ENCODE measurements around the gene EIF5.
A peak's percentile ranks its signal among the peaks of the same experiment; 100 is the strongest.

EIF5 gene

DNA sequence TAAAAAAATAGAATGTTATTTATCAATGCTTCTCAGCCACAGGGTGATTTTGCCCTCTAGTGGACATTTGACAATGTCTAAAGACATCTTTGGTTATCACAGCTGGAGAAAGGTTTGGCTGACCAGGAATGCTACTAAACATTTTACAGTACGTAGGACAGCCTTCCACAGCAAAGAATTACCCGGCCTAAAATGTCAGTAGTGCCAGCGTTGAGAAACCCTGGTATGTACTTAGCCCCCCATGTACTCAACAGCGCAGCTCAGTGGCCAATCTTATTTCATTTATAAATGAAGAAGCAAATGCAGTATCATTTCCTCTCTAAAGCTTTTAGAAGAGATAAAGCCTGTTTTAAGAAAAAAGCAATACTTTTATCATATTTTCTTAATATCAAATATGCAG, 57.0 kb downstream of the EIF5 start:
- no peaks in the 10 kb centered on the region for H3K36me3 ChIP-seq (ENCODE audit: control insufficient read depth, insufficient read depth, low read length, severe bottlenecking)
- H3K9ac ChIP-seq (ENCODE audit: low read length), result no peak overlapping the region
- H3K9me3 ChIP-seq (ENCODE audit: control insufficient read depth, low read length), result no peaks in the 10 kb centered on the region
- H3K27me3 ChIP-seq (replicated peaks; ENCODE audit: control insufficient read depth, insufficient read depth, low read length), result no peaks in the 10 kb centered on the region
- no peak overlapping the region for H3K4me3 ChIP-seq (ENCODE audit: low read length)
- DNase-seq (ENCODE audit: low read depth), result peak; percentile 84
- peaks cover 55% of the 10 kb centered on the region for H3K4me1 ChIP-seq (ENCODE audit: control insufficient read depth, insufficient read depth, low read length)

DNA sequence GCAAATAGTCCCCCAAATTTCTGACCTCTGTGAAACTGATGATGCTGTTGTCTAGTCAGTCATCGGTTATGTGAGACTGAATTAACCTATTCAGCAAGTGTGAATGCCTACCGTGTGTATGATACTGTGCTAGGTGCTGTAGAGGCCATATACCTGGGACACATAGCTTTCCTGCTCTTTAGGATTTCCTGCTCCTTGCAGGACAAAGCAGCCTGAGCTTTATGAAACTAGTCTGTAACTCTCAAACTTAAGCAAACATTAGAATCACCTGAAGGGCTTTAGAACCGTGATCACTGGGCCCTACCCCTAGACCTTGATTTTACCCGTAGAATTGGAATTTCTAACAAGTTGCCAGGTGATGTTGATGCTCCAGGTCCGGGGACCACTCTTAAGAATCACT, 58.1 kb downstream of the EIF5 start:
- Histone ChIP-seq H3K9me3 (ENCODE audit: control insufficient read depth, low read length) (no peaks in the 10 kb centered on the region), H3K4me1 (ENCODE audit: control insufficient read depth, insufficient read depth, low read length) (peaks cover 62% of the 10 kb centered on the region), H3K27me3 (replicated peaks; ENCODE audit: control insufficient read depth, insufficient read depth, low read length) (no peaks in the 10 kb centered on the region), H3K4me3 (ENCODE audit: low read length) (no peak overlapping the region), H3K9ac (ENCODE audit: low read length) (no peak overlapping the region), H3K36me3 (ENCODE audit: control insufficient read depth, insufficient read depth, low read length, severe bottlenecking) (no peaks in the 10 kb centered on the region)
- no peak for DNase-seq (ENCODE audit: low read depth)

GRCh38 chr14:103392572-103392971, 58.5 kb downstream of the EIF5 start:
- no peaks in the 10 kb centered on the region for H3K27me3 ChIP-seq (replicated peaks; ENCODE audit: control insufficient read depth, insufficient read depth, low read length)
- DNase-seq (ENCODE audit: low read depth), result no peak
- peaks cover 61% of the 10 kb centered on the region for H3K4me1 ChIP-seq (ENCODE audit: control insufficient read depth, insufficient read depth, low read length)
- H3K4me3 ChIP-seq (ENCODE audit: low read length), result no peak overlapping the region
- no peaks in the 10 kb centered on the region for H3K9me3 ChIP-seq (ENCODE audit: control insufficient read depth, low read length)
- H3K9ac ChIP-seq (ENCODE audit: low read length), result no peak overlapping the region
- H3K36me3 ChIP-seq (ENCODE audit: control insufficient read depth, insufficient read depth, low read length, severe bottlenecking), result no peaks in the 10 kb centered on the region

DNA sequence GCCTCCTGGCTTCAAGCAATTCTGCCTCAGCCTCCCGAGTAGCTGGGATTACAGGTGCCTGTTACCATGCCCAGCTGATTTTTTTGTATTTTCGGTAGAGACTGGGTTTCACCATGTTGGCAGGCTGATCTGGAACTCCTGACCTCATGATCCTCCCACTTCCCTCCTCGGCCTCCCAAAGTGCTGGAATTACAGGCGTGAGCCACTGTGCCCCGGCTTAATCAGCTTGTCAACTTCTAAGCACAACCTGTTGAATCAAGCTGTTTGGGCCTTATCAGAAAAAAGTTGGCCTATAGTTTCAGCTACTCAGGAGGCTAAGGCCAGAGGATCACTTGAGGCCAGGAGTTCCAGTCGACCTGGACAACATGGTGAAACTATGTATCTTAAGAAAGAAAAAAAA, 59.0 kb downstream of the EIF5 start:
- Histone ChIP-seq H3K36me3 (ENCODE audit: control insufficient read depth, insufficient read depth, low read length, severe bottlenecking) (no peaks in the 10 kb centered on the region), H3K4me3 (ENCODE audit: low read length) (no peak overlapping the region), H3K4me1 (ENCODE audit: control insufficient read depth, insufficient read depth, low read length) (peaks cover 58% of the 10 kb centered on the region), H3K27me3 (replicated peaks; ENCODE audit: control insufficient read depth, insufficient read depth, low read length) (no peaks in the 10 kb centered on the region), H3K9ac (ENCODE audit: low read length) (no peak overlapping the region), H3K9me3 (ENCODE audit: control insufficient read depth, low read length) (no peaks in the 10 kb centered on the region)
- DNase-seq (ENCODE audit: low read depth), result no peak

GRCh38 chr14:103393676-103394626, 59.9 kb downstream of the EIF5 start:
- peak; percentile 82 for DNase-seq (ENCODE audit: low read depth)
- Histone ChIP-seq H3K9ac (ENCODE audit: low read length) (peak overlapping the region; percentile 56), H3K36me3 (ENCODE audit: control insufficient read depth, insufficient read depth, low read length, severe bottlenecking) (no peaks in the 10 kb centered on the region)

More at GRCh38 chr14:103393676-103394626, 59.9 kb downstream of the EIF5 start:
- Histone ChIP-seq H3K27me3 (replicated peaks; ENCODE audit: control insufficient read depth, insufficient read depth, low read length) (no peaks in the 10 kb centered on the region), H3K9me3 (ENCODE audit: control insufficient read depth, low read length) (no peaks in the 10 kb centered on the region), H3K4me1 (ENCODE audit: control insufficient read depth, insufficient read depth, low read length) (peaks cover 58% of the 10 kb centered on the region), H3K4me3 (ENCODE audit: low read length) (peak overlapping the region; percentile 36)
